ENCODE measurements around the gene OSBPL1A. TPM values are rescaled to one million over a fixed set of nuclear protein-coding genes. Genes with fewer than 3 reads are reported as not detected.

The OSBPL1A gene
- total and polyA plus RNA-seq, 2 experiments from 2014 or later = 14.9 to 24.1 TPM

- Histone ChIP-seq H3K9me3 (ENCODE audit: low read depth) (no peaks in the 10 kb centered on the region), H3K36me3 (ENCODE audit: low read depth) (no peaks in the 10 kb centered on the region), H3K9me2 (ENCODE audit: insufficient read depth) (no peaks in the 10 kb centered on the region), H3K27me3 (replicated peaks; ENCODE audit: insufficient read depth) (no peaks in the 10 kb centered on the region), H2AFZ (no peak overlapping the region), H3K4me1 (ENCODE audit: insufficient read depth) (no peaks in the 10 kb centered on the region), H4K20me1 (ENCODE audit: insufficient read depth) (no peaks in the 10 kb centered on the region), H3K27ac (no peak overlapping the region), H3K4me2 (ENCODE audit: unreplicated experiment) (no peak overlapping the region), H3K4me3 (no peak overlapping the region), H3F3A (ENCODE audit: insufficient read depth) (no peaks in the 10 kb centered on the region), H3K79me2 (ENCODE audit: insufficient read depth) (no peaks in the 10 kb centered on the region), H3K9ac (no peak overlapping the region)
- in situ Hi-C loops (cut with MboI) = no loop called here
- TF ChIP-seq EZH2phosphoT487 (IDR thresholded peaks at IDR 0.05; ENCODE audit: insufficient read depth, low read depth) (no peak), EZH2 (IDR thresholded peaks at IDR 0.05; ENCODE audit: insufficient read depth, poor library complexity, severe bottlenecking) (no peak)
- peak; percentile 30 for DNase-seq
- 16 to 25% methylated on average over 2 of the region's 2 CpGs for WGBS, 2 experiments (ENCODE audit: low coverage in 1 of 2, low lambda C conversion rate in 2 of 2, missing lambda C conversion rate in 2 of 2)
These were observed 64.5 kb downstream of the OSBPL1A start for GRCh38 chr18:24333084-24333483.

- no peak overlapping the region for H3K4me2 ChIP-seq (ENCODE audit: unreplicated experiment)
- H3K79me2 ChIP-seq (ENCODE audit: insufficient read depth) = no peaks in the 10 kb centered on the region
- H4K20me1 ChIP-seq (ENCODE audit: insufficient read depth) = no peaks in the 10 kb centered on the region
- in situ Hi-C loops (cut with MboI) = no loop called here
- H3K36me3 ChIP-seq (ENCODE audit: low read depth) = no peaks in the 10 kb centered on the region
- H3K27ac ChIP-seq = no peak overlapping the region
- DNase-seq = no peak
- no peaks in the 10 kb centered on the region for H3K27me3 ChIP-seq (replicated peaks; ENCODE audit: insufficient read depth)
- peaks cover 9% of the 10 kb centered on the region for H3K4me1 ChIP-seq (ENCODE audit: insufficient read depth)
- H3F3A ChIP-seq (ENCODE audit: insufficient read depth) = no peaks in the 10 kb centered on the region
- H3K9me2 ChIP-seq (ENCODE audit: insufficient read depth) = no peaks in the 10 kb centered on the region
- no peaks in the 10 kb centered on the region for H3K9me3 ChIP-seq (ENCODE audit: low read depth)
- no peak overlapping the region for H3K9ac ChIP-seq
- WGBS, 2 experiments (ENCODE audit: low coverage in 1 of 2, low lambda C conversion rate in 2 of 2, missing lambda C conversion rate in 2 of 2) = 82 to 88% methylated on average over 3 of the region's 3 CpGs
- TF ChIP-seq EZH2 (IDR thresholded peaks at IDR 0.05; ENCODE audit: insufficient read depth, poor library complexity, severe bottlenecking) (no peak), EZH2phosphoT487 (IDR thresholded peaks at IDR 0.05; ENCODE audit: insufficient read depth, low read depth) (no peak)
- H2AFZ ChIP-seq = no peak overlapping the region
- H3K4me3 ChIP-seq = no peak overlapping the region
These were observed 71.4 kb downstream of the OSBPL1A start for GRCh38 chr18:24326211-24326610.

GRCh38 chr18:24322584-24323136 is 75.0 kb downstream of the OSBPL1A start:
- no peak overlapping the region for H3K4me2 ChIP-seq (ENCODE audit: unreplicated experiment)
- H4K20me1 ChIP-seq (ENCODE audit: insufficient read depth) = no peaks in the 10 kb centered on the region
- no peaks in the 10 kb centered on the region for H3K9me3 ChIP-seq (ENCODE audit: low read depth)
- H3K4me3 ChIP-seq = no peak overlapping the region
- no peak overlapping the region for H3K9ac ChIP-seq
- H3K27ac ChIP-seq = no peak overlapping the region
- in situ Hi-C loops (cut with MboI) = no loop called here
- H2AFZ ChIP-seq = no peak overlapping the region
- H3K36me3 ChIP-seq (ENCODE audit: low read depth) = no peaks in the 10 kb centered on the region
- DNase-seq = peak; percentile 59
- no peak for TF ChIP-seq EZH2phosphoT487 (IDR thresholded peaks at IDR 0.05; ENCODE audit: insufficient read depth, low read depth)
- H3K27me3 ChIP-seq (replicated peaks; ENCODE audit: insufficient read depth) = no peaks in the 10 kb centered on the region
- no peaks in the 10 kb centered on the region for H3K79me2 ChIP-seq (ENCODE audit: insufficient read depth)
- H3K9me2 ChIP-seq (ENCODE audit: insufficient read depth) = no peaks in the 10 kb centered on the region
- H3K4me1 ChIP-seq (ENCODE audit: insufficient read depth) = peaks cover 9% of the 10 kb centered on the region
- H3F3A ChIP-seq (ENCODE audit: insufficient read depth) = no peaks in the 10 kb centered on the region

- Histone ChIP-seq H3K9me3 (ENCODE audit: low read depth) (no peaks in the 10 kb centered on the region), H4K20me1 (ENCODE audit: insufficient read depth) (no peaks in the 10 kb centered on the region), H3K27me3 (replicated peaks; ENCODE audit: insufficient read depth) (no peaks in the 10 kb centered on the region), H3K79me2 (ENCODE audit: insufficient read depth) (no peaks in the 10 kb centered on the region), H3K9me2 (ENCODE audit: insufficient read depth) (no peaks in the 10 kb centered on the region), H3K4me2 (ENCODE audit: unreplicated experiment) (no peak overlapping the region), H2AFZ (no peak overlapping the region), H3K4me3 (no peak overlapping the region), H3K36me3 (ENCODE audit: low read depth) (no peaks in the 10 kb centered on the region), H3F3A (ENCODE audit: insufficient read depth) (no peaks in the 10 kb centered on the region; the same call in 1 of the 2 replicates), H3K4me1 (ENCODE audit: insufficient read depth) (peaks cover 9% of the 10 kb centered on the region), H3K27ac (no peak overlapping the region), H3K9ac (no peak overlapping the region)
- TF ChIP-seq EZH2 (IDR thresholded peaks at IDR 0.05; ENCODE audit: insufficient read depth, poor library complexity, severe bottlenecking) (no peak), EZH2phosphoT487 (IDR thresholded peaks at IDR 0.05; ENCODE audit: insufficient read depth, low read depth) (no peak)
- in situ Hi-C loops (cut with MboI) = no loop called here
- 81 to 90% methylated on average over 1 of the region's 1 CpG for WGBS, 2 experiments (ENCODE audit: low coverage in 1 of 2, low lambda C conversion rate in 2 of 2, missing lambda C conversion rate in 2 of 2)
- DNase-seq = peak; percentile 2
These were observed 76.6 kb downstream of the OSBPL1A start for GRCh38 chr18:24321071-24321470.

GRCh38 chr18:24319757-24320156 is 77.9 kb downstream of the OSBPL1A start:
- WGBS, 2 experiments (ENCODE audit: low coverage in 1 of 2, low lambda C conversion rate in 2 of 2, missing lambda C conversion rate in 2 of 2) = 79 to 80% methylated on average over 5 of the region's 5 CpGs
- Histone ChIP-seq H3F3A (ENCODE audit: insufficient read depth) (no peaks in the 10 kb centered on the region; the same call in 1 of the 2 replicates), H4K20me1 (ENCODE audit: insufficient read depth) (no peaks in the 10 kb centered on the region), H3K4me3 (no peak overlapping the region), H3K9ac (no peak overlapping the region), H3K27ac (no peak overlapping the region), H2AFZ (no peak overlapping the region), H3K36me3 (ENCODE audit: low read depth) (no peaks in the 10 kb centered on the region), H3K9me2 (ENCODE audit: insufficient read depth) (no peaks in the 10 kb centered on the region), H3K4me1 (ENCODE audit: insufficient read depth) (peaks cover 9% of the 10 kb centered on the region), H3K4me2 (ENCODE audit: unreplicated experiment) (no peak overlapping the region), H3K9me3 (ENCODE audit: low read depth) (no peaks in the 10 kb centered on the region), H3K79me2 (ENCODE audit: insufficient read depth) (no peaks in the 10 kb centered on the region), H3K27me3 (replicated peaks; ENCODE audit: insufficient read depth) (no peaks in the 10 kb centered on the region)
- TF ChIP-seq EZH2phosphoT487 (IDR thresholded peaks at IDR 0.05; ENCODE audit: insufficient read depth, low read depth) = no peak
- TF ChIP-seq EZH2 (IDR thresholded peaks at IDR 0.05; ENCODE audit: insufficient read depth, poor library complexity, severe bottlenecking) = no peak
- in situ Hi-C loops (cut with MboI) = no loop called here
- no peak for DNase-seq

All from GM23248 (cell line).